Ovary (tissue), 9 donors: ENCODE measurements around the gene FAM107B. TPM values are rescaled to one million over a fixed set of nuclear protein-coding genes. Genes with fewer than 3 reads are reported as not detected.

Source experiments
- DNase-seq, 5 donors: peaks; one replicate each; pipeline ENCODE4 v3.0.0-alpha.2; 2019 to 2020
- H3K27ac ChIP-seq, 2 donors: fragments of 200-600 bp; one replicate each; pipeline versions ENCODE4 v1.5.1 to v1.8.0; 2019 to 2022
- H3K27me3 ChIP-seq: fragments of 200-600 bp; one replicate; pipeline ENCODE4 v1.8.0; 2022
- H3K36me3 ChIP-seq: fragments of 200-600 bp; sonication (generic); one replicate; pipeline ENCODE4 v1.5.1; 2019
- H3K4me1 ChIP-seq: one replicate; pipeline ENCODE4 v1.8.1; 2013; ENCODE audit warnings: mild to moderate bottlenecking, moderate library complexity; ENCODE audit not compliant: insufficient read depth
- H3K4me3 ChIP-seq: fragments of 200-600 bp; sonication (generic); one replicate; pipeline ENCODE4 v1.5.1; 2017
- H3K9me3 ChIP-seq, 2 donors: fragments of 200-600 bp in 1 of 2; sonication (generic) in 1 of 2; one replicate each; pipeline versions ENCODE4 v1.5.1 to v1.8.1; 2013 to 2019; ENCODE audit warnings: mild to moderate bottlenecking in 1 of 2, moderate library complexity in 1 of 2
- EP300 ChIP-seq: sonication (generic); formaldehyde crosslinking; IDR thresholded peaks from one replicate; pipeline ENCODE4 v1.6.1; 2017; ENCODE audit warnings: antibody characterized with exemption
- POLR2A ChIP-seq: fragments of 450-650 bp; IDR thresholded peaks from one replicate; pipeline ENCODE4 v1.6.1; 2017; ENCODE audit warnings: antibody characterized with exemption, mild to moderate bottlenecking, moderate library complexity
- WGBS, 3 donors: extraction: QIAGEN DNeasy Blood & Tissue Kit in 1 of 3; methylation state at CpG; one replicate each; pipeline versions ENCODE4 v1.1.5 to v1.1.7; 2013 to 2017; 5-methylcytosine and 5-hydroxymethylcytosine counted together
- intact Hi-C, 4 donors: fragments of 100-400 bp; cut with DNase I; formaldehyde crosslinking; loops; one replicate each; pipeline versions ENCODE4 v1.11.0 to v1.15.1; 2022 to 2023
- polyA plus RNA-seq, 2 donors: library from polyadenylated mRNA; stranded (reverse); fragments of 200-250 nt in 1 of 2; fragments of 350-450 nt in 1 of 2; fragmentation: Illumina TruSeq in 1 of 2; extraction: RNeasy Lipid Tissue Mini Kit (QIAGEN cat#74804) in 1 of 2; gene quantifications; one replicate each; pipeline ENCODE4 v1.2.3, GENCODE V29; 2013 to 2014
- total RNA-seq, 7 donors: library from RNA; depleted of rRNA in 2 of 7; stranded (reverse); fragments of >200 nt in 2 of 7; fragmentation: NEBNext Ultra II Directional in 3 of 7; extraction: Animal tissue kit (Norgen Biotek cat#: 25700) in 3 of 7; gene quantifications; one replicate each; pipeline versions ENCODE4 v1.1.0 to v1.2.4, GENCODE V29; 2016 to 2023
- TF ChIP-seq, protein P1 (sequence below), 3 donors: fragments of 450-650 bp in 2 of 3; fragments of 200-600 bp in 1 of 3; IDR thresholded peaks; one replicate each; pipeline versions ENCODE4 v1.5.1 to v1.8.0; 2016 to 2022; ENCODE audit warnings: antibody characterized with exemption in 3 of 3, mild to moderate bottlenecking in 1 of 3
- donor health status: DM: no; HTN: no; CAD: no; lungs with moderate emphysema.
- donor health status: DM: no; HTN: no; CAD: no.
- donor health status: Bipolar disorder and iron deficiency.
- donor health status: DM: yes; HTN: yes; CAD: no.
- donor health status: DM: no; HTN: no; CAD: no.
- donor health status: DM: yes; HTN: yes; CAD: no.

FAM107B gene
- total and polyA plus RNA-seq, 9 donors: 6.0 to 26.6 (median 15.0) TPM

DNA sequence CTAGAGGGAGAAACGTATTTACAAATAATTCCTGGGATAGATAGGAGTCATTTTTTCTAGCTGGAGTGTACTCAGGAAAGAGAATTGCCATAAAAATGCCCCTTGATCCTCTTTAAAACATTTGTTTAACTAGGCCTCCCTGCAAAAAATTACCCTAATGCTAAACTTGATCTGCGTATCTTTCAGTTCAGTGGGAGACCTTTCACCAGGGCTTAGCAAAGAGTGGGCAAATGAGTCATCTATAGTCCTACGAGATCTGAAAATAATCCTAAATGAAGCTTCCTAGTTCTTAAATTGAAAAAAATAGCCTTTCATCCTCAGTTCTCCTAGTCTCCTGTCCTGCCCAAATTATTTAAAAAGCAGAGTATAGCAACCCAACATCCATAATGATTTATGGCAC is 245.3 kb downstream of the FAM107B start:
- Histone ChIP-seq H3K4me1 (peaks cover 9% of the 10 kb centered on the region), H3K27ac (no peak overlapping the region), H3K4me3 (no peak overlapping the region), H3K36me3 (no peaks in the 10 kb centered on the region), H3K9me3 (no peaks in the 10 kb centered on the region), H3K27me3 (no peaks in the 10 kb centered on the region)
- TF ChIP-seq EP300 (no peak), POLR2A (no peak)
- TF ChIP-seq, protein P1, sequence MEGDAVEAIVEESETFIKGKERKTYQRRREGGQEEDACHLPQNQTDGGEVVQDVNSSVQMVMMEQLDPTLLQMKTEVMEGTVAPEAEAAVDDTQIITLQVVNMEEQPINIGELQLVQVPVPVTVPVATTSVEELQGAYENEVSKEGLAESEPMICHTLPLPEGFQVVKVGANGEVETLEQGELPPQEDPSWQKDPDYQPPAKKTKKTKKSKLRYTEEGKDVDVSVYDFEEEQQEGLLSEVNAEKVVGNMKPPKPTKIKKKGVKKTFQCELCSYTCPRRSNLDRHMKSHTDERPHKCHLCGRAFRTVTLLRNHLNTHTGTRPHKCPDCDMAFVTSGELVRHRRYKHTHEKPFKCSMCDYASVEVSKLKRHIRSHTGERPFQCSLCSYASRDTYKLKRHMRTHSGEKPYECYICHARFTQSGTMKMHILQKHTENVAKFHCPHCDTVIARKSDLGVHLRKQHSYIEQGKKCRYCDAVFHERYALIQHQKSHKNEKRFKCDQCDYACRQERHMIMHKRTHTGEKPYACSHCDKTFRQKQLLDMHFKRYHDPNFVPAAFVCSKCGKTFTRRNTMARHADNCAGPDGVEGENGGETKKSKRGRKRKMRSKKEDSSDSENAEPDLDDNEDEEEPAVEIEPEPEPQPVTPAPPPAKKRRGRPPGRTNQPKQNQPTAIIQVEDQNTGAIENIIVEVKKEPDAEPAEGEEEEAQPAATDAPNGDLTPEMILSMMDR (IDR thresholded peaks at IDR 0.05): no peak
- no peak for DNase-seq
- WGBS, 3 donors: 61 to 82% (median 78%) methylated on average over 3 of the region's 3 CpGs
- intact Hi-C loops: no loop called here

DNA sequence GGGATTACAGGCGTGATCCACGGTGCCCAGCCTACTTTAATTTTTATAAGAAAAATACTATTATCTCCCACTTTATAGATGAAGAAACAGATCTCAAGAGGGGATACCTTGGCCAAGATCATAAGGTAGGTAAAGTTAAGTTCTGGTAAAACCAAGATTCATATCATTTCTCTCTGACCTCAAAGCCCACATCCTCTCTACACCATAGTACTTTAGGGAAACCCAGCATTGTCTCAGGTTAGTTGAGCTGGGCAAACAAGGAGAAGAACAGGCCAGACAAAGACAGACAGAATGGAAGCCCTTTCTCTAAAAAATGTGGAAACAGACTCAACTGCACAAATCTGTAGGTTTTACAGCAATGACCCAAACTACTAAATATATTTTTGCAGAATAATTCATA is 246.2 kb downstream of the FAM107B start:
- H3K4me3 ChIP-seq: no peak overlapping the region
- TF ChIP-seq EP300: no peak
- no peak for TF ChIP-seq POLR2A
- TF ChIP-seq, protein P1 (IDR thresholded peaks at IDR 0.05): no peak
- H3K4me1 ChIP-seq: peaks cover 9% of the 10 kb centered on the region
- no peaks in the 10 kb centered on the region for H3K36me3 ChIP-seq
- no peaks in the 10 kb centered on the region for H3K9me3 ChIP-seq
- no peak for DNase-seq
- H3K27ac ChIP-seq: no peak overlapping the region
- intact Hi-C loops: no loop called here
- H3K27me3 ChIP-seq: no peaks in the 10 kb centered on the region
- WGBS, 3 donors: 95 to 98% (median 98%) methylated on average over 2 of the region's 2 CpGs

DNA sequence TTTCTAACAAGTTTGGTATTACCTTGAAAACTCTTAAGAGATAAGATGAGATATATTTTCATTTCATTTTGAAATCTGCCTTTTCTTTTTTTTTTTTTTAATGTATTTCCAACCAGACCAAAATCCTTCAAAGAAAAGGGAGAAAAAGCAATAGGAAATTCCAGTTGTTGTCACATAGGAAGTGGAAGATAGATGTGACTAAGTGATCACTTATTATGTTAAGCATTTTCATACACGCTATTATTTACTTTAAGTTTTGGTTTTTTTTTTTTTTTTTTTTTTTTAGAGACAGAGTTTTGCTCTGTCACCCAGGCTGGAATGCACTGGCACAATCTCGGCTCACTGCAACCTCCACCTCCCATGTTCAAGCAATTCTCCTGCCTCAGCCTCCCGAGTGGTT is 246.8 kb downstream of the FAM107B start:
- no peak for DNase-seq
- Histone ChIP-seq H3K4me1 (peaks cover 7% of the 10 kb centered on the region), H3K27ac (no peak overlapping the region), H3K4me3 (no peak overlapping the region), H3K36me3 (no peaks in the 10 kb centered on the region), H3K9me3 (no peaks in the 10 kb centered on the region), H3K27me3 (no peaks in the 10 kb centered on the region)
- intact Hi-C loops: no loop called here
- TF ChIP-seq, protein P1 (IDR thresholded peaks at IDR 0.05): no peak
- TF ChIP-seq EP300 (no peak), POLR2A (no peak)
- 91 to 94% (median 92%) methylated on average over 3 of the region's 3 CpGs for WGBS, 3 donors

DNA sequence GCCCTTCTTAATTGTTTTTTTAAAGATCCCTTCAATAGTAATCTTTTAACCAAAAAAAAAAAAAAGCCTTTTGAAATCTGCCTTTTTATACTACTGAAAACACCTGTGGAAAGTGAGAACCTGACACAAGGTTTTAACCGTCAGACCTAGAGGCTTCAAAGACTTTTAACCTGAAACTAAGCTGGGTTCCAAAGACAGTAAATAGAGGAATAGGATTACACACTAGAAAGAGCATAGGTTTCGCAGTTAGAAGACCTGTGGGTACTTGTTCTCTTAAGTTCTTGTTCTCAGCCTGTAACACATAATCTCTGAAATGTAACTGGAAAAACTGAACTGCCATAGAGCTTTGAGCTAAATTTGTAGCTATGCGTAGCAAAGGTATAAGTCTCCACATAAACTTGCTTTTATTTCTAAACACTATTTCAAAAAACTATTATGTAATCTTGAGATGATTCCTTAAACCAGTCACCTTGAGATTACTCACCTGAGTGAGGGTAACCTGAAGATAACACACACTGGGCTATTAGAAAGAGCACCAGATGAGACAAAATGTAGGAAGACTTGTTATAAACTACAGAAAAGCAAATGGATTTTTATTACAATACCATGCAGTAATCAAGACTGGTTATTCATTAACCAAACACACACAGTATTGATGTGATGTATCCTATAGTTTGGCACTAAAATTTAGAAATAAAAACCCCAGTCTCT is 247.4 kb downstream of the FAM107B start:
- Histone ChIP-seq H3K27me3 (no peaks in the 10 kb centered on the region), H3K4me3 (no peak overlapping the region), H3K36me3 (no peaks in the 10 kb centered on the region), H3K27ac (no peak overlapping the region), H3K9me3 (no peaks in the 10 kb centered on the region), H3K4me1 (peaks cover 2% of the 10 kb centered on the region)
- no peak for DNase-seq
- intact Hi-C loops: no loop called here
- WGBS, 3 donors: 95 to 99% (median 97%) methylated on average over 3 of the region's 3 CpGs
- TF ChIP-seq, protein P1 (IDR thresholded peaks at IDR 0.05): no peak
- TF ChIP-seq POLR2A (no peak), EP300 (no peak)
